Measurements from ENCODE around the gene PYDC1.
"Not testable (repeated sequence)": the region's sequence is repeated elsewhere in the genome, so short reads cannot be mapped to it uniquely, and the experiment has no call there.

Gene PYDC1

DNA sequence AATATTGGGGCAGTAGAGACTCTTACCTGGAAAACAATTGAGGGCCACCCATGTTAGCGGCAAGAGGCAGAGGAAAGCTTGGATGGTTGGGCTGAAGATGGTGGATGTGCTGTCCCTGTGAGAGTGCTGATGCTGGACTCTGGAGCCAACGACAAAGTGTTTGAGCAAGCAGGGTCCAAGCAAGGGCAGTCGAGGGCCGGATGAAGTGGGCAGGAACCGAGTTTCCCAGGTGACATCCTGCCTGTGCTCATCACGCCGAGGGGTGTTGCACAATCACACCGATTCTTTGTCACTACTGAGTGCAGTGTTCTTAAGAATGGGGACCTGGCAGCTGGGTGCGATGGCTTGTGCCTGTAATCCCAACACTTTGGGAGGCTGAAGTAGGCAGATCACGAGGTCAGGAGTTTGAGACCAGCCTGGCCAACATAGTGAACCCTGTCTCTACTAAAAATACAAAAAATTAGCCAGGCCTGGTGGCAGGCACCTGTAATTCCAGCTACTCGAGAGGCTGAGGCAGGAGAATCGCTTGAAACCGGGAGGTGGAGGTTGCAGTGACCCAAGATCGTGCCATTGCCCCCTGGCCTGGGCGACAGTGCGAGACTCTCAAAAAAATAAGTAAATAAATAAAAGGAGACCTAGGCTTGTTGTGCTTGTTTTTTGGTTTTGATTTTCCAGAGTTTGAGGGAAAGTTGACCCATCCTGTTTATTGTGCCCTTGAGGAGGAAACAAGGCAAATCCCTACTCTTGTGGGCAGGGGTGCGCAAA lies 20.4 kb downstream of the PYDC1 start:
- in situ Hi-C loops (cut with MboI; ENCODE audit: low sequenced_read_pairs), result no loop called here

DNA sequence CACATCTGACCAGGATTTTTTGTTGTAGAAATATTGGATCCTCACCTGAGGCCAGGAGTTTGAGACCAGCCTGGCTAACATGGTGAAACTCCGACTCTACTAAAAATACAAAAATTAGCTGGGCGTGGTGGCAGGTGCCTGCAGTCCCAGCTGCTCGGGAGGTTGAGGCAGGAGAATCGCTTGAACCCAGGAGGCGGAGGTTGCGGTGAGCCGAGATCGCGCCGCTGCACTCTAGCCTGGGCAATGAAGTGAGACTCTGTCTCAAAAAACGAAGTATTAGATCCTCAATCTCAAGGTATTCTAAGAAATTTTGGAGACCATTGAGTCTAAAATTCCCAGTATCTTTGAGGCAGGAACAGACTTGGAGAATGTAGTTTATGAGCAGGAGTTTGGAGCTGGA lies 21.1 kb downstream of the PYDC1 start:
- in situ Hi-C loops (cut with MboI; ENCODE audit: low sequenced_read_pairs), result not testable (repeated sequence)

DNA sequence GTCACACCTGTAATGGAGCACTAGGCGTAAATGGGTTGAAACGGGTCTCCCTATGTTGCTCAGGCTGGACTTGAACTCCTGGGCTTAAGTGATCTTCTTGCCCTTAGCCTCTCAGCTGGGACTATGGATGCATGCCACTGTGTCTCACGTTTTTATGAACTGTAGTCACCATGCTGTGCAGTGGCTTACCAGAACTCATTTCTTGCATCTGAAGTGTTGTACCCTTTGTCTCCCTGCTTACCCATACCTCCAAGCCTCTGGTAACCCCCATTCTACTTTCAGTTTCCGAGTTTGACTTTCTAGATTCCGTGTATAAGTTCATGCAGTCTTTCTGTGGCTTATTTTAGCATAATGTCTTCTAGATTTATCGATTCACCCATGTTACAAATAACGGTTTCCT lies 22.0 kb downstream of the PYDC1 start:
- in situ Hi-C loops (cut with MboI; ENCODE audit: low sequenced_read_pairs), result no loop called here

DNA sequence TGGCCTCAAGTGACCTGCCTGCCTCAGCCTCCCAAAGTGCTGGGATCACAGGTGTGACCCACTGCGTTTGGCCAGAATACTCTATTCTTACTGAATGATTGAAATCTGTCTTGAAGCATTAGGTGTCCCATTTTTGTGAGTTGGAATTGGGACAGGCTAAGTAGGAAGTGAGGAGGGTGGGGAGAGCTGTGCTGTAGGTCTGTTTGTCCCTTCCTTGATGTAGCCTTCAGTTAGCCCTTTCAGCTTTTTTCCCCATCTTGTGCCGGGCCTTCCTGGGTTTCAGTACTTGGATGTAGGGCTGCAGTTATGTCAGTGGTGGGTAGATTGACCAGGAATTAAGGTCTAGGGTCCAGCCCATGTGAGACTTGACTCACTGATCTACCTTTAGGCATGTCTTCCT lies 23.1 kb downstream of the PYDC1 start:
- in situ Hi-C loops (cut with MboI; ENCODE audit: low sequenced_read_pairs), result no loop called here

DNA sequence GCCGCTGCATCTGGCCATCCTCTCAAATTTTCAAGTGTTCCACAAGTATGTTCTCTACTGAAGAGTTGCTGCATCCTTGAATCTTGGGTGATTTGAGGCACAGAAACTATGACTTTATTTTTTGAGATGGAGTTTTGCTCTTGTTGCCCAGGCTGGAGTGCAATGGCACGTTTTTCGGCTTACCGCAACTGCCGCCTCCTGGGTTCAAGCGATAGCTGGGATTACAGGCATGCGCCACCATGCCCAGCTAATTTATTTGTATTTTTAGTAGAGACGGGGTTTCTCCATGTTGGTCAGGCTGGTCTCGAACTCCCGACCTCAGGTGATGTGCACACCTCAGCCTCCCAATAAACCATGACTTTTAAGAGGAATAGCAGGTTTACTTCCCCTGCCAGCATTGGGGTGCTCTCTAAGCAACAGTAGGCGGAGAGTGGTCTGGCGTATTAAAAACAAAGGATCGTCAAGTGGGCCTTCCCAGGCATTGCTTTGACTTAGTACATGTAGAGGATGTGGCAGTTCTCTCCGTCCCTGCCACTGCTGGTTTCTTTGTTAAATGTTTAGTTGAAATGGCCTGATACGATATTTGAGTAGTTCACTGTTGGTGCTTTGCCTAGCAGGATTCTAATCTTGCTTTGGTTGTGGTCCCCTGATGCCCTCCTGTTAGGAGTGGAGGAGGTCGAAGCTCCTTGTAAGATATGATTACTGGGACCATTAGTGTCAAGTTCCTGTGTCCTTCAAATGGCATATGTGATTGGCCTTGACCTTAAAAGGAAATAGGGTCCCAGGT lies 23.9 kb downstream of the PYDC1 start:
- in situ Hi-C loops (cut with MboI; ENCODE audit: low sequenced_read_pairs), result no loop called here

DNA sequence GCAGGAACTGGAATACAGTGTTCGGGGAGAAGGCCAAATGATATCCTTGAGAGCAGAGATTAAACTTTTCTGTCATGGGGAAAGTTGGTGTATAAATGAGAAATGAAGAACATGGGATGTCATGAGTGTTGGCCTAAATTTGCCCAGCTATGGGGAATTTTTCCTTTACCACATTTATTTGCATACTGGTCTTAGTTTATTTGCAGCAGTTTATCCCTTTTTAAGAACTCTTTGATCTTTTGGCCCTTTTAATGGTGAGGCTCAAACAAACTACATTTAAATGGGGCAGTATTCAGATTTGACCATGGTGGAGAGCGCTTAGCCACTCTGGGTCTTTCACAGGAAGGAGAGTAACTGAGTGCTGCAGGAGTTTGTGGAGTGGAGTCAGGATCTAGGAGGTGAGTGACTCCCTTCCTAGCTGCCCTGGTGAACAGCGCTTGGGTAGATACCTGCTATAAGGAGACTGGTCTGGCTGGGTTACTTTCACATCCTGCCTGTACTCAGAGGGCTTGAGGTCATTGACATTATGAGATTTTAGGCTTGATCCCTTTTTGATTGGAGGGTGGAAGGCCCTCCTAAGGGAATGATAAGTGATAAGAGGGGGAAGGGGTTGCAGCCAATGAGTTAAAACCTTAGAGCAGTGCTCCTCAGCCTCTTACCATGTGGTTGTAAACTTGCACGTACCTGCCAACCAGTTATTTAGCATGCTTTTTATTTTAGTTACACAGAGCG lies 25.1 kb downstream of the PYDC1 start:
- in situ Hi-C loops (cut with MboI; ENCODE audit: low sequenced_read_pairs), result no loop called here

DNA sequence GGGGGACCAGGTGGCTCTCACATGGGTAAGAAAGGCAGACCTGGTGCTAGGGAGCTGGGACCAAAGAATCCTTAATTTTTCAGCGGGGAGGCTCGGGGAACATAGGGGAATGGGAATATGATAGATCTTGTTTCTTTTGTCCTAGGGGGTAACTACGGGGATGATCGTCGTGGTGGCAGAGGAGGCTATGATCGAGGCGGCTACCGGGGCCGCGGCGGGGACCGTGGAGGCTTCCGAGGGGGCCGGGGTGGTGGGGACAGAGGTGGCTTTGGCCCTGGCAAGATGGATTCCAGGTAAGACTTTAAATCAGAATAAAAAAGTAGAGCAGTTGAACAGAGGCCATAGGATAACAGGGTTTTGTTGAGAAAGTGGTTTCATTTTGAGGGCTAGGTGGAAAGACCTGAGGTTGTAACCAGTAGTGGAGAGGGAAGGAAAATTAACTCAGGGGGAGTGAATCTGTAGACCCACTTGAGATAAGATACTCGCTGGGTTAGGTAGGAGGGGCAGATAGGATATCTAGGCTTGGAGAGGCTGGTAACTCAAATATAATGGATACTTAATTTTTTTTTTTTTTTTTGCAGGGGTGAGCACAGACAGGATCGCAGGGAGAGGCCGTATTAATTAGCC lies 26.0 kb downstream of the PYDC1 start:
- in situ Hi-C loops (cut with MboI; ENCODE audit: low sequenced_read_pairs), result no loop called here

DNA sequence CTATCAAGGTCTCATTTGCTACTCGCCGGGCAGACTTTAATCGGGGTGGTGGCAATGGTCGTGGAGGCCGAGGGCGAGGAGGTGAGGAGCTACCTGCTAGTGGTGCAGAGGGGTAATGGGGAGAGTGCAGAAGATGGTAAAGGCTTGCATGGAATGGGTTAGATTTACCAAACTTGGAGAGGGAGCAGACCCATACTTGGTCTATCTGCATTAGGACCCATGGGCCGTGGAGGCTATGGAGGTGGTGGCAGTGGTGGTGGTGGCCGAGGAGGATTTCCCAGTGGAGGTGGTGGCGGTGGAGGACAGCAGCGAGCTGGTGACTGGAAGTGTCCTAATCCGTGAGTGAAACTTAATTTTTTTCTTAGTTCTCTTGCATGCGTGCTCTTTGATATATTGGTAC lies 26.9 kb downstream of the PYDC1 start:
- in situ Hi-C loops (cut with MboI; ENCODE audit: low sequenced_read_pairs), result no loop called here

DNA sequence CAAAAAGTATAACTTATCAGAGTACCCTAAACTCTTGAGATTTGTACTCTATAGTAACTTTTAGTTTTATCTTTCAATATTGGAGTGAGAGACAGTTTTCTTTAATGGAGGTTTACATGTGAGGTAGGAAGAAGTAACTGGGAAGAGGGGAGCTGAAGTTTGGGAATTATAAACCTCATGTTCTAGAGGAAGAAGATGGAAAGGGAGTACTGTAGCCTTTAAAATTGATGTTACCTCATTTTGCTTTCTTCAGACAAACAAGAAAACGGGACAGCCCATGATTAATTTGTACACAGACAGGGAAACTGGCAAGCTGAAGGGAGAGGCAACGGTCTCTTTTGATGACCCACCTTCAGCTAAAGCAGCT lies 27.5 kb downstream of the PYDC1 start:
- in situ Hi-C loops (cut with MboI; ENCODE audit: low sequenced_read_pairs), result no loop called here

DNA sequence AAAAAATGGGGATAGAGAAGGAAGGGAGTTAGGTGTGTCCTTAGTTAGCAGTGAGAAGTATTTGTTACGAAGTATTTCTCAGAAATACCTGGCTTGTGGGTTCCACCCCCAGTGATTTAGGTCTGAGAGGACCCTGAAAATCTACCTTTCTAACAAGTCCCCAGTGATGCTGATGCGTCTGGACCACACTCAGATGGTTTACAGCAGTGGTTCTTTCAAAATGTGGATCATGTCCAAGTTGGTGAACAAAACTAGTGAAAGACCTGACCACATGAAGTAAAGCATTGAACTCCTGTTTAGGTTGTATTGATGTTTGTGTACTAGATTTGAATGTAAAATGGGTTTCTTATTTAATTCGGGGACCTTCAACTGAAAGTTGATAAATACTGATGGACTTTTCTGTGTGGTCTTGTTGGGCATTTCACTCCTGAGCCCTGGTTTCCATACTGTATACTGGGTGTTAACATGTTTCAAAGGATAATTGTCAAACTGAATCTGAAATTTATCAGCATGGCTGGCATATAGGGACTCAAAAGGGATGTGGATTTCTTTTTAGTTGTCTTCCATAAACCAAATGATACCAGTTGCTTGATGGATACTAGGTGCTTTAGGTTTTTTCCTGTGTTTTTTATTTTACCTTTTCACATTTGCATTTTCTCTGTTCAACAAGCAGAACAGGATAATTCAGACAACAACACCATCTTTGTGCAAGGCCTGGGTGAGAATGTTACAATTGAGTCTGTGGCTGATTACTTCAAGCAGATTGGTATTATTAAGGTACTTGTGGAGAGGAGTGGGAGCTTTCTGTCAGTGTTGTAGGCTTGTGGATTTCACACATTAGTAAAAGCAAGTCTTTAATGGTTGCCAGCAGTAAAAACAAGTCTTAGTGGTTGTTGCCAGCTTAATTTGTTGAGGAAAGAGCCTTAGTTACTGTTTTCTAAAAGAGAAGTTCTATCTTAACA lies 28.2 kb downstream of the PYDC1 start:
- in situ Hi-C loops (cut with MboI; ENCODE audit: low sequenced_read_pairs), result no loop called here

DNA sequence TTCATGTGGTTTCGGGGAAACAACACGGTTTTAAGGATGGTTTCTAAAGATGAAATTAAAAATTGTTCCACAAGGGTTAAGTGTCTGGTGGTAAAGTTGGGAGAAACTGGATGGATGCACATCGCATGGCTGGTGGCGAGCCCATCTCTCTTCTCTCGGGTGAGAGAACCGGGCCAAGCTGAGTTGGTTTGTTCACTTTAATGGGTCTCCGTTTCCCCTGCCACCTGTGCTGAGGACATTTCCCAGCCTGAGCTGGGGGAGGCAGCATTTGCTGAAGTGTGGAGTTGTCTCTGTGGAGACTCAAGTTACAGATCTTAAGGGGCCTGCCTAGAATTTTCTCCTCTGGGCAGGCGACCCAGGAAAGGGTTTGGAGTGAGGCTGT lies 29.1 kb downstream of the PYDC1 start:
- in situ Hi-C loops (cut with MboI; ENCODE audit: low sequenced_read_pairs), result no loop called here

DNA sequence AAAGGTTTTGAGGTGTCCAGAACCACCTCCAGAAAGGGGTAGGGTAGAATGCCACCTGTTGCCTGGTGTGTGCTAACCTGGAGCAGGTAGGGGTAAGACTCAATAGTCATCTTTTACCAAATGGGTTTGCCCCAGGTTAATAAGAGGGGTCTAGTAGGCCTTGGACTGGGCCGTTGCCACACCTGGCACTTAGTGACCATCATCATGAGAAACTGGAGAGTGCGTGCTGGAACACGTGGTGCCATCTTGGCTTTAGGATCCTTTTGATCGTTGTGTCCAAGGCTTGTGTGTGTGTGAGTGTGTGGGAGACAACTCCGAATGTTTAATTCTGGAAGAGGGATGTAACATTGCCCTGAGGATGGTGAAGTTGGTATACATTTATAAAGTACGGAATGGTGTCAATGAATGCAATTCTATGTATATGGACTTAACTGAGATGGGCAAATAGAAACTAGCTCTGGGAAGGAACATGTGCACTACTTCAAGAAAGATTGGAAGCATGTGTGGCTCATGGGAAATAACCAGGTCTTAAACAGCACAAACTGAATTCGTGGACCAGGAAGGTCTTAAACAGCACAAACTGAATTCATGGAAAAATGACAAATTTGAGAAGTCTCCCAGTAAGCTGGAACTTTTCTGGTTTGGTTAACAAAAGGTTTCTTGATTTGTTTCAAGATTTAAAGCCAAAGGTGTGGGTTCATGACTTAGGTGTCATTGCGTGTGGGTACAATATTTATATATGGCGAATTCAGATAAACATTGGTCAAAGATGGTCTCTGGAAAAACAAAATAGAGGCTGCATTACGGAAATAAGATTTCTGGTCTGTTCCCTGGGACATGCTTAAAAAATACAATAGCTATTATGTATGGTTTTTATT lies 29.8 kb downstream of the PYDC1 start:
- in situ Hi-C loops (cut with MboI; ENCODE audit: low sequenced_read_pairs), result no loop called here

DNA sequence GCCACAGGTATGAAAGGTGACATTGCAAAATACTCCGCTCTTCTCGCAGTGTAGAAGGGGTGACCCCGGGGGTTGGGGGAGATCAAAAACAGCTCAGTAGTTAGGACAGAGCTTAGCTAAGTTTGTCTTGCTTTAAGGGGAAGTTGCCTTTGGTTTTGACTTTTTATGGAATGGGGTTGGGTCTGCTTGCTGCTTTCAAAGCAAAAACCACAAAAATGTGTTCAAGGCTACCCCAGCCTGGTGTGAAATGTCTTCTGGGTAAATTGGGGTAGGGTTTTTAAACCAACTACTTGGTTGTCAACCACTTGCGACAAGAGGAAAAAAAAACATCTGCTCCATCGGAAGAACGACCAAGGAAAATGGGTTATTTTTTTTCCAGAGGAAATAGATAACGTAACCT lies 30.8 kb downstream of the PYDC1 start:
- in situ Hi-C loops (cut with MboI; ENCODE audit: low sequenced_read_pairs), result no loop called here

DNA sequence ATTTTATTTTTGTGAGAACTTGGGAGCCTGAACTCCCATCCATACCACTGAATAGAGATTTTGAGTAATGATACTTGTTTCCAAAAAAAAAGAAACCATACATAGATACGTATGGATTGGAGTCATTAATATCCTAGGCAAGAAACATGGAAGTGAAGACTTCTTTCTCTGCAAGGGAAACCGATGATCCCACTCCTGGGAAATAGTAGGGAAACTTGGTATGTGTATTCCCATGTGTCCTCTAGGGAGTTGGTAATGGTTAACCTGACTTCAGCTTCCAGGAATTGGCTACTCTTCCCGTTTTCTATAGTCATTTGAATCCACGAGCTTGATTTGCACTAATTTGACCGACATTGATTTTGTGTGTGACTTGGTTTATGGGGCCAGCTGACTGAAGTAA lies 31.6 kb downstream of the PYDC1 start:
- in situ Hi-C loops (cut with MboI; ENCODE audit: low sequenced_read_pairs), result no loop called here

DNA sequence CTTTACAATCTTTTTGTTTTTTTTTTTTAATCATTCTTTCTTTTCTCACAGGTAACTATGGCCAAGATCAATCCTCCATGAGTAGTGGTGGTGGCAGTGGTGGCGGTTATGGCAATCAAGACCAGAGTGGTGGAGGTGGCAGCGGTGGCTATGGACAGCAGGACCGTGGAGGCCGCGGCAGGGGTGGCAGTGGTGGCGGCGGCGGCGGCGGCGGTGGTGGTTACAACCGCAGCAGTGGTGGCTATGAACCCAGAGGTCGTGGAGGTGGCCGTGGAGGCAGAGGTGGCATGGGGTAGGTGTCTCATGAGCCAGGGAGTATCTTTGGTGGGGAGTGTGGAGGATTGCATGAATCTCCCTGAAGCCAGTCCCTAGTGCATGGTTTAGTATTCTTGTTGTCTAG lies 32.0 kb downstream of the PYDC1 start:
- in situ Hi-C loops (cut with MboI; ENCODE audit: low sequenced_read_pairs), result no loop called here

DNA sequence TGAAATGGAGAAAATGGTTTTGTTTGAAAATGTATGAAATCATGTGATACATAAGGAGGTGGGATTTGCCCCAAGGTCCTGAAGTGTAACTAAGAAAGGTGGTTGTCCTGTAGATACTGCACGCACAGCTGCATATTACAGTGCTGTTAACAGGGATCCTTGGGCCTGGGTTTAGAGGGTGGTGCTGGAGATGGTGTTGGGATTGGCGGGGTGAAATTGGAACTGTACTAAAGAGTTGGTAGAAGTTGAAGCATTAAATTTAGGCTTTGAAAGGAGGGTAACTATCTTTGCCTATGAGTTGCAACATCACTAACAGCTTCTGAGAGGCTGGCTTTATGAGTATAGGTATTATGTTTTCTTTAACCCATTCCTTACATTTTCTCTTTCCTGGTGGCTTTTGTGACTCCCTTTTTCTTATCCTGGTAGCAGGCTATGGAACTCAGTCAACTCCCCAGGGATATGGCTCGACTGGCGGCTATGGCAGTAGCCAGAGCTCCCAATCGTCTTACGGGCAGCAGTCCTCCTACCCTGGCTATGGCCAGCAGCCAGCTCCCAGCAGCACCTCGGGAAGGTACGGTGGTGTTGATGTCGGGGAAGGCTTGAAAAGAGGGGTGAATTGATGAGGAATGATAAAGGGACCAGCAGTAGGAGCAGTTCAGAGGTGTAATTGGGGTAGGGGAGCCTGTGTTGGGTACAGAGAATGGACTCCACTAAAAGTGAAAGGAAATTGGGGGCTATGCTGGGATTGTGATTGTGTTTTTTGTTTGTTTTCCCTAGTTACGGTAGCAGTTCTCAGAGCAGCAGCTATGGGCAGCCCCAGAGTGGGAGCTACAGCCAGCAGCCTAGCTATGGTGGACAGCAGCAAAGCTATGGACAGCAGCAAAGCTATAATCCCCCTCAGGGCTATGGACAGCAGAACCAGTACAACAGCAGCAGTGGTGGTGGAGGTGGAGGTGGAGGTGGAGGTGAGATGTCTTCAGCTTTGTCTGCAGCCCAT lies 33.2 kb downstream of the PYDC1 start:
- in situ Hi-C loops (cut with MboI; ENCODE audit: low sequenced_read_pairs), result no loop called here

DNA sequence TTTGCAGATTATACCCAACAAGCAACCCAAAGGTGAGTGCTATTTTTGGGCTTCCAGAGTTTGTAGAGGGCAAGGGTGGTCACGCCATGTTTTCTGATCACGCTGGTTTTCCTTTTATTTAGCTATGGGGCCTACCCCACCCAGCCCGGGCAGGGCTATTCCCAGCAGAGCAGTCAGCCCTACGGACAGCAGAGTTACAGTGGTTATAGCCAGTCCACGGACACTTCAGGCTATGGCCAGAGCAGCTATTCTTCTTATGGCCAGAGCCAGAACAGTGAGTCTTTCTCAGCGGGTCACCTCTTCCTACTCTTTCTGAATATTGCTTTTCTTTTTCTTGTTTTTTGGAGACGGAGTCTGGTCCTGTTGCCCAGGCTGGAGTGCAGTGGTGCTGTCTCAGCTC lies 34.5 kb downstream of the PYDC1 start:
- in situ Hi-C loops (cut with MboI; ENCODE audit: low sequenced_read_pairs), result no loop called here

All from hTERT RPE-1 (cell line).